EL (cell line): ENCODE measurements around the gene KIF11.
"Not testable (repeated sequence)": the region's sequence is repeated elsewhere in the genome, so short reads cannot be mapped to it uniquely, and the experiment has no call there.

Experiments used
- DNase-seq: peaks from one replicate; pipeline ENCODE4 v3.0.0-alpha.2; 2016

Gene KIF11

GRCh38 chr10:92592761-92593618 lies at the start of gene KIF11:
TSS of gene KIF11 (plus strand) at chr10:92593130. CDS start at chr10:92593376, 246 bp downstream.
- peak; percentile 98 for DNase-seq

- peak; percentile 49 for DNase-seq
Observed at GRCh38 chr10:92544296-92544695, 48.6 kb upstream of the KIF11 start.

DNA sequence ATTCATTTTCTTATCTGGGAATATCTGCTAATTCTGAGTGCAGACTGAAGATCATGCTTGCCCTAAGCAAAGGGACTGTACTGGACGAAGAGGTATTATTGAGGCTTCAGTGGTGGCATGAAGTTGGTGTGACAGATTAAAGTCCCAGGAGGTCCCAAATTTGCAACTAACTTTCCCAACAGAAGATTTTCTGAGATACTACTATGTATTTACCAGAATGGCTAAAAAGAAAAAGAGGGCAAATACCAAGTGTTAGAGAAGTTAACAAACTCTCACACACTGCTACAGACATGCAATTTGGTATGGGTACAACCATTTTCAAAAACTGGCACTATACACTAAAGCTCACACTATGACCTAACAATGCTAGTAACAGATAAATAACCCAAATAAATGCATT lies 47.4 kb upstream of the KIF11 start:
- DNase-seq: no peak

GRCh38 chr10:92547676-92548075 lies 45.3 kb upstream of the KIF11 start:
- no peak for DNase-seq

- DNase-seq: no peak
Observed at GRCh38 chr10:92550924-92551323, 42.0 kb upstream of the KIF11 start.

DNA sequence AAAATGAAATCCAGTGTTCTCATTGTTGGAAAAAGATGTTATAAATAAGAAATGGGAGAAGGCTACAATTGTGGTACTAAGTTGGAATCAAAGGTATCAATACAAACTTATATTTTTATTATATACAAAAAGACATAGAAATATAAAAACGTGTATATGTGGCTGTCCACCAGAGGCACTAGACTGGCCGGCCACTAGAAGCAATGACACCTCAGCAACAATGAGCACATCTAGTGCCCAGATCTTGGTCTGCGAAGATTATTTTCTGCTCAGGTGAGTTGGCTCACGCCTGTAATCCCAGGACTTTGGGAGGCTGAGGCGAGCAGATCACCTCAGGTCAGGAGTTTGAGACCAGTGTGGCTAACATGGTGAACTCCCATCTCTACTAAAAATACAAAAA lies 40.6 kb upstream of the KIF11 start:
- DNase-seq: no peak

- DNase-seq: no peak
Observed at GRCh38 chr10:92553959-92554358, 39.0 kb upstream of the KIF11 start.

- DNase-seq: no peak
Observed at GRCh38 chr10:92559046-92559445, 33.9 kb upstream of the KIF11 start.

DNA sequence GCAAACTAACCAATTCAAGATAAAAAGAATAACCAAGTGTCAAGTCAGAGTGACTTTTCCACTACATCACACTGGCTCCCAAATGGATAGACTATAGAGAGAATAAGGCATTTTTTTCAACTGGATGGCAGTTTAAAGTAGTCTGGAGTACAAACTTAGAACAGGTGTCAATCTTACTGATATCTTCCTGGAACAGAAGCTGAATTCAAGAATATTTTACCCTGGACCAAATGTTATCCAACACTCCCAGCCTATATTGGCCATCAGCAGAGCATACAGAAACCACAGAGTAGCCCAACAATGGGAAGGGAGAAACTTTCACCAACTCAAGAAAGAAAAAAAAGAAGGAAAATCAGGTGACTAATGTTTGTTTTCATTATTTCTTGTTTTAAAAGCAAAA lies 30.5 kb upstream of the KIF11 start:
- DNase-seq: no peak

- peak; percentile 48 for DNase-seq
Observed at GRCh38 chr10:92567952-92568600, 24.9 kb upstream of the KIF11 start.

DNA sequence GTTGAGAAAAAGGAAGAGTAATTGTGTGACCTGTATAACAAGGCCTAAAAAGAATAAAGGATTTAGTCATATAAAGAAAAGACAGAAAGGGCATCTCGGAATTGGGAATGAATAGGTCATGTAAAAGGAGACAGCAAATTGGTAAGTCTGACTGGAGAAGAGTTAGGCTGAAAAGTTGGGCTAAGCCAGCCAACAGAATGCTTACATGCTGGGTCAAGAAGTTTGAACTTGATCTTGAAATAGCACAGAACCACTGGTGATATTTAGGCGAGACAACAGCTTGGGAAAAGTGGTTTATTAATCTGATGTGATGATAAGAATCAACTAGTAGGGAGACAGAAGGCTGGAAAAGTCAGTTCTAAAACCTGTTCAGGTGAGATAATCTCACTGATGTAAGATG lies 23.9 kb upstream of the KIF11 start:
- DNase-seq: no peak

DNA sequence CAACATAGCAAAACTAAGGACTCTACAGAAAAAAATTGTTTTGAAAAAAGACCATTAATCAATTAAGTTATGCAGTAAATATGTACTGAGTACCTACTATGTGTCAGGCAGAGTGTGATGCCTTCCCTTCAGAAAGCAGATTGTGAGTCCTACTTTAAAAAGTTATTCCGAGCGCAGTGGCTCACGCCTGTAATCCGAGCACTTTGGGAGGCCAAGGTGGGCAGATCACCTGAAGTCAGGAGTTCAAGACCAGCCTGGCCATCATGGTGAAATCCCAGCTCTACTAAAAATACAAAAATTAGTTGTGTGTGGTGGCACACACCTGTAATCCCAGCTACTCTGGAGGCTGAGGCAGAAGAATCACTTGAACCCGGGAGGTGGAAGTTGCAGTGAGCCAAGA lies 23.3 kb upstream of the KIF11 start:
- not testable (repeated sequence) for DNase-seq

- DNase-seq: peak; percentile 32
Observed at GRCh38 chr10:92571649-92572048, 21.3 kb upstream of the KIF11 start.

DNA sequence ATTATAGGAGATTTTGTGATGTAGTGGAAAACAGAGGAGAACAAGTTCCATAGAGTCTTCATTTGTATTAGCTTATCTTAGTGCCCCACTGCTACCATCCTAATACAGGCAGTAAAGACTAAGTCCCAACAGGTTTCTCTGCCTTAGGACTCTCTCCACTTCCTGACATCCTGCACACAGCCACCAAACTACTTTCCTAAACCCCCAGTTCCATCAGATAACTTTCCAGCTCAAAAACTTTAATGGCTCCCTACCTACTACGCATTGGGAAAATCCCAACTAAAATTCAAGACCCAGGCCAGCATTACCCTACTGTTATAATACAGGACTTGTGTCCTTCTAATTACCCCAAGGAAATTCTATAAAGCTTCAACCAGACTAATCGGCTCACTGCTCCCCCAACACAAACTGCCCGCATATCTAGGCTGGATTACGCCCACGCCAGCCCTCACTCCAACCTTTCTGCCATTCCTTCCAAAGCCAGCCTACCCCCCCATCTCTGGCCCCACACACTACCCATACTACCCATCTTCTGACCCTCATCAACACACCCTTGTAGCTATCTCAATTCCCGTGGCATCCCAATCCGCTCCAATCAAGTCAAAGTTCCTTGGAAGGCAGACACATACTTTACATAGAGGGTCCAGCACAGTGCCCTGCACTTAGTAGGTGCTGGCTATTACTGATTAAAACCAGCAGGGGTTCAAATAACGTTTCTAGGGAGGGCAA lies 20.4 kb upstream of the KIF11 start:
- no peak for DNase-seq

DNA sequence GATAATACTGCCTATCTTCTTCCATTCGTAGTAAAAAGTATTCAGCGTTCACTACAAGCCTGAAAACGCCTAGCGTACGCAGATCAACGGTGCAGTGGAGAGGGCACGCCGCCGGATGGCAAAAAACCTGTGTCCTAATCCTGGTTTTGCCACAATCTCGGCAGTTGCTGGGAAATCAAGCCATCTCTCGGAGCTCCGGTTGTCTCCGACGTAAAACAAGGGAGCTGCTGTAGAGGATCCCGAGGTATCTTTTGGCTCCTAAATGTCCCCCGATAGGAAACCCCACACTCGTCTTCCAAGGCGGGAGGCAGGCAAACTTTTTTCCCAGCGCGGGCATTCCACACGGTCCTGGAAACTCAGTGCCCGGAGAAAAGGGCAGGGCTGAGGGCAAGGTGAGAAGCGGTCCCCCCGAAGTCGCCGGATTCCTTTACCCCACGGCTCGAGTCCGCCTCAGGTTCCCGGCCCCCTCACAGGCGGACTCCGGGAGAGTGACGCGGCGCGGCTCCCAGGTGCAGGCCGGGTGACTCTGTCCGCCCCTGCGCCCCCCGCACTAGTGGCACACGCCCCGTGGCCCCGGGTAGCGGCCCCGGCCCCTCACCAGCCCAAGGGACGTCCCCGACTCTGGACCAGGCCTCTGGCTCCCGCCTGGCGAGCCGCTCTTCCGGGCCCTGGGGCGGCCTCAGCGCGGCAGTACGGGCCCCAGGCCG lies 19.7 kb upstream of the KIF11 start:
- peak; percentile 57 for DNase-seq

DNA sequence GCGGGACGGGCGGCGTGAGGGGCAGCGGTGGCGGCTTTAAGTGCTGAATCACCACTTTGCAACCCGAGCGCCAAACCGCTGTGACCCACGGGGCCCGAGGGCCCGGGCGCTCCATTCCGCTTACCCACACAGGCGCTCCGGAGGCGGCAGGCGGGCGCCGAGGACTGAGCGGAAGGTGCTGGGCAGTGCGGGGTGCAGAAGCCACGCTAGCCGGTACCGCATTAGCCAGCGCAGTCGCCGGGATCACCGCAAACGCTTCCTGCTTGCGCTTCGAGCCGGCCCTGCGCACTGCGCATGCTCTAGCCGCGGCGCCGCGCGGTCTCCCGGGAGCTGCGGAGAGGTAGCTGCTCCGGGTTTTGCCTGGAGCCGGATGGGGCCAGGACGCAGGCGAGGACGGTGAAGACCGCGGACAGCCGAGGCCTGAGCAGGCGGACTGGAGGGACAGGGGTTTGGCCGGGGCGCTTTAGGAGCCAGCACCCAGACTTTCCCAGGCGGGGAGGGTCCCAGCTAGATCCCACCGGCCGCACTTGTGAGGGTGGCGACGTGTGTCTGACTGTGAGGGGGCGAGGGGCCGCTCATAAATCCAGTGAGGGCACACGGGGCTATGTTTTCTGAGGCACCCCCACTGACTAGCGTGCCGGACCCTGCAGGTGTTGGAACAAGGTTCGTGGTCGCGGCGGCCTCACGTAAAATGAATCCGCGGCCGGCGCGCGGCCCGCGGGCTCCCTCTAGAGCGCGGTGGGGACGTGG lies 19.0 kb upstream of the KIF11 start, which contains the start of gene IDE:
TSS of gene IDE (minus strand) at position 296 of the 750 bp plus-strand sequence. CDS start at position 222, 74 bp downstream.
- DNase-seq: peak; percentile 91

GRCh38 chr10:92574548-92575261 lies 18.2 kb upstream of the KIF11 start:
- no peak for DNase-seq

DNA sequence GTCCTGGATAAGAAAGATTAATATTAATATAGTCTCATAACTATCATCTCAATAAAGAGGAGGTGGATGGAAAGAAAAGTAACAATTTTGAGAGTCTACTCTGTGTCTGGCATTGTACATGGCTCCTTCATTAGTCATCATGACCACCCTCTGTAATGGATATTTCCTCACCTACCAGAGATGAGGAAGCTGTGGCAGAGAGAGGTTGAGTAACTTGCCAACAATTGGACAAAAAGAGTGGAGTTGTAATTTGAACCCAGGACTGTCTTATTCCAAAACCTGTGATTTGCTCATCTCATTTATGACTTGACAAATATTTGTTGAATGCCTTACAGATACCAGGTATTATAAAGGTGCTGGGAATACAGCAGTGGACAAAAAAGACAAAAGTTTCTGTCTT lies 17.0 kb upstream of the KIF11 start:
- peak; percentile 68 for DNase-seq

- DNase-seq: not testable (repeated sequence)
Observed at GRCh38 chr10:92582347-92582746, 10.6 kb upstream of the KIF11 start.

- DNase-seq: peak; percentile 66
Observed at GRCh38 chr10:92590623-92591549, 2.0 kb upstream of the KIF11 start.
